ENCODE data around the gene EPG5.
"Not testable (repeated sequence)": the region's sequence is repeated elsewhere in the genome, so short reads cannot be mapped to it uniquely, and the experiment has no call there.

The EPG5 gene

DNA sequence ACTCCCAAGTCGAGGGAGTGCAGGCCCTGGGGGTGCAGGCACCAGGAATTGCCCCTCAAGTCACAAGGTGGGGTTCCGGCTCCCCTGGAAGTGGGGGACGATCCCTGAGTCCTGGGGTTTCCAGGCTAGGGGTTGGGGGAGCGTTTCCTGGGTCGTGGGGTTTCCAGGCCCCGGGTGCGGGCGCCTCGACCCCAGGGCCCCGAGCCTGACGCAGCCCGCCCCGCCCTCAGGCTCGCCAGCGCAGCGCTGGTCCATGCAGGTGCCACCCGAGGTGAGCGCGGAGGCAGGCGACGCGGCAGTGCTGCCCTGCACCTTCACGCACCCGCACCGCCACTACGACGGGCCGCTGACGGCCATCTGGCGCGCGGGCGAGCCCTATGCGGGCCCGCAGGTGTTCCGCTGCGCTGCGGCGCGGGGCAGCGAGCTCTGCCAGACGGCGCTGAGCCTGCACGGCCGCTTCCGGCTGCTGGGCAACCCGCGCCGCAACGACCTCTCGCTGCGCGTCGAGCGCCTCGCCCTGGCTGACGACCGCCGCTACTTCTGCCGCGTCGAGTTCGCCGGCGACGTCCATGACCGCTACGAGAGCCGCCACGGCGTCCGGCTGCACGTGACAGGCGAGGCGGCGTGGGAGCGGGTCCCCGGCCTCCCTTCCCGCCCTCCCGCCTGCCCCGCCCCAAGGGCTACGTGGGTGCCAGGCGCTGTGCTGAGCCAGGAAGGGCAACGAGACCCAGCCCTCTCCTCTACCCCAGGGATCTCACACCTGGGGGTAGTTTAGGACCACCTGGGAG is 129.7 kb downstream of the EPG5 start:
- DNase-seq (ENCODE audit: low spot score) = no peak

DNA sequence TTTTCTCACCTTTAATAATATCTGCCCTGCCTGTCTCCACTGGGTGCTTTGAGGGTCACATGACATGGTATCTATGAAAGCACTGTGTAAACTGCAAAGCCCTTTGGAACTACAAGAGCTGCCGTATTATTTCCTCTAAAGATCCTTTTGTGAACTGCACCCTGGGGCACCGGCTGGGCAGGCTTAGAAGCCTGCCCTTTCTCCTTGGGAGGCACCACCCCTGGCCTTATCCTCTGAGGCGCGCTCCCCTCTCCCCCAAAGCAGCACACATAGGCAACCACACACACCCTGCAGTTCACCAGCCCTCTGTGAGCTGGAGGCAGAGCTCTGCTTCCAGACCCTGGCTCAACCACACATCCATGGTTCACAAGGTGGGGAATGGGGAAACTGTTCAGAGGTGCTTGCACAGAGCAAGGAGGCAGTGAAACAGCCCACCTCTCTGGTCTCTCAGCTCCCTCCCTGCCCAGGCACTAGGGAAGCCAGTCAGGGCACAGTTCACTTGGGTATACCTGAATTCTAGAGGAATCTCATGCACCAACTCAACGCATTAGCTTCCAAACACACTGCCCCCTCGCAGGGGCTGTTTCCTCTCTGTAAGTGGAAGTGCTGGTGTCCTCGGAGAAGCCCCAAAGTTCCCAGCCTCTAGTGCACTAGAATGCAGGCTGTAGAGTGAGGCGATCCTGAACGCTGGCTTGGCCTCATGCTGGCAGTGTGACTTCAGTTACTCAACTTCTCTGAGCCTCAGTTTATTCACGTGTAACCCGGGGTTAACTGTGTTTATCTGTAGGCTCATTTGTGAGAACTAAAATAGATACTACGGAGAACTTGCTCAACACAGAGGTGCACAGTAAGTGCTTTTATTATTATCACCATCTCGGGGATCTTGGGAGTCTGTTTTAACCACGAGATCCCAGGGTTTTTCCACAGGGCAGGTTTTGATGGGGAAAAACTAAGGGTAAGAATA is 130.6 kb downstream of the EPG5 start:
- no peak for DNase-seq (ENCODE audit: low spot score)

DNA sequence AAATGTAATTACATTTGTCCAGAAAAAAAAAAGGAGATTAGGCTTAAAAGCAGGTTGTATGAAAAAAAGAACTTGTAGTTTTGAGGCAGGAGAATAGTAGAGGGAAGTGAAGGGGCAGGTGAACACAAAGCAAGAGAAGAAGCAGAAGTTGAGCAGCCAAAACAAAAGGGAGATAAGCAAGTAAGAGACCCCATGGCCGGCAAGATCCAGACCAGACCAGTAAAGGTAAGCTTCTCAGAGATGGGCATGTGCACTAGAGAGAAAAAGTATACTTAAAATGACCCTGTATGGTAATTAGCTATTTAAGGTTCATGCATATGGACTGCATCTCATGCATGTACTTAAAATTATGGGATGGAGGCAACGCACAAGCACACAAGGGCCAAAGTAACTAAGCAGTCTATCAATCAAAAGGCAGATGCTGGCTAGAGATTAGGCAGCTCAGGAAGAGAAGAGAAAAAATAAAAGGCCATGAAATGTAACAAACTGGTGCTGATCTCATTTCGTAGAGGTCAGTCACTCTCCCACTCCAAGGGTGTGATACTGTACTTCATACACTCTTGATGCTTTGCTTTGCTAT is 132.0 kb downstream of the EPG5 start:
- no peak for DNase-seq (ENCODE audit: low spot score)

DNA sequence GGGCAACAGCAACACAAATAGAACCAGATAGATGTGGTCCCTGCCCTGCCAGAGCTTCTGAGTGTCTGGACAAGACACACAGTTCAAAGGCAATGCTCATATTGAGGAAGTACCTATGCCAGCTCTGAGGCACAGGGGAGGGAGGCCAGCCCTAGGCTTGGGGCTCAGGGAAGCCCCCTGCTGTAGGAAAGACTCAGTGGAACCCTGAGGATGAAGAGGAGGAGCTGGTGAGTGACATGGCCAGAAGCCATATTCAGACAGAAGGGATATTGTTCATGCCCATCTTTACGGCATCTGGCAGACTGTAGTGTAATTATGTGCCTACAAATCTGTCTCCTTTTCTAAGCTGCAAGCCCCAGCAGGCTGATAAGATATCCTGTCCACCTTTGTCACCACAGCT is 132.8 kb downstream of the EPG5 start:
- DNase-seq (ENCODE audit: low spot score) = no peak

DNA sequence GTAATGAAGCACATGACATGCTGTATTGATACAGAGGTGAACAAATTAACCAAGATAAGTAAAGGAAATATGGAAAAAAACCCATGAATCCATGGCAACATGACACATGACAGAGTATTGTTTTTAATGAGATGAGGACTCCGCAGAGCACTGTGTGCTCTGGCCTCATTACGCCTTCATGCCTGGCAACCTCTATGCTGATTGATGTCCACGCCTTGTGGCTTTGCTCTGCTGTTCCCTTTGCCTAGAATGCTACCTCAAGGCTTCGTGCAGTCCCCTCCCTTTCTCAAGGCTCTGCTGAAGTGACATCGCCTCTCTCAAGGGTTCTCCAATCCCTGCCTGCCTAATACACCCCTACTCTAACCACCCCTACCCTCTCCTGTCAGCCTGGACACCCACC is 133.3 kb downstream of the EPG5 start:
- DNase-seq (ENCODE audit: low spot score) = no peak

DNA sequence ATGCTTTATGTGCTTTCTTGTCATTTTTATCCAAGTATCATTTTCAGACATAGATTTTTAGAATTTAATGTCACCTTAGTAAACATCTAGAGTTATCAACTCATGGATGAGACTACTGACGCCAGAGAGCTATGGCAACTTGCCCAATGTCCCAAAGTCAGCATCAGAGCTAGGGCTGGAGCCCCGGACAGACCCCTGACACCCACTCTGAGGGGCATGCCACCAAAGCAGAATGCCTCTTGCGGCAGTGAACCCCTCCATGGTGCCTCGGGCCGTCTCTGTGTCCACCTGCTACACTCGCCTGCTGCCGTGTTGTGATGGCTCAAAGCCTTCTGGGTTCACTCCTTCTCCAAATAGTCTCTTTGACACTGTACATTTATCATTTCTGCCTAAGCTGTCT is 136.2 kb downstream of the EPG5 start:
- DNase-seq (ENCODE audit: low spot score) = no peak

DNA sequence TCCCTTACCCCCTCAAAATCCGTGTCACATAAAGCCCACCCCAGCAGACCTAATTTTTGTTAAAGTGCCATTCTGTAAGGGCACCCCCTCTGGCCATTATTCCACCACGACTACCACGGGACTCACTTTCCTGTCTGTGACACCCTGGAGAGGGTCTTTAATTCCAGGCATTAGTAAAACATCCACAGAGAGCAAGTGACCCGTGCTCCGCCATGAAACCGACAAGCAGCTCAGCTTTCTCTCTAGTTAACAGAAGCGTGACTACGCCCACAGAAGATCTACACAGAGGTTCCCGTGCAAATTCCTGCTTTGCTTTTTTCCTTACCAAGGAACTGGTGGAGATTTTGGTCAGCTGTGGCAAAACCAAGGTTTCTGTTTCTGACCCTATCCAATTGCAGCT is 137.3 kb downstream of the EPG5 start:
- no peak for DNase-seq (ENCODE audit: low spot score)

DNA sequence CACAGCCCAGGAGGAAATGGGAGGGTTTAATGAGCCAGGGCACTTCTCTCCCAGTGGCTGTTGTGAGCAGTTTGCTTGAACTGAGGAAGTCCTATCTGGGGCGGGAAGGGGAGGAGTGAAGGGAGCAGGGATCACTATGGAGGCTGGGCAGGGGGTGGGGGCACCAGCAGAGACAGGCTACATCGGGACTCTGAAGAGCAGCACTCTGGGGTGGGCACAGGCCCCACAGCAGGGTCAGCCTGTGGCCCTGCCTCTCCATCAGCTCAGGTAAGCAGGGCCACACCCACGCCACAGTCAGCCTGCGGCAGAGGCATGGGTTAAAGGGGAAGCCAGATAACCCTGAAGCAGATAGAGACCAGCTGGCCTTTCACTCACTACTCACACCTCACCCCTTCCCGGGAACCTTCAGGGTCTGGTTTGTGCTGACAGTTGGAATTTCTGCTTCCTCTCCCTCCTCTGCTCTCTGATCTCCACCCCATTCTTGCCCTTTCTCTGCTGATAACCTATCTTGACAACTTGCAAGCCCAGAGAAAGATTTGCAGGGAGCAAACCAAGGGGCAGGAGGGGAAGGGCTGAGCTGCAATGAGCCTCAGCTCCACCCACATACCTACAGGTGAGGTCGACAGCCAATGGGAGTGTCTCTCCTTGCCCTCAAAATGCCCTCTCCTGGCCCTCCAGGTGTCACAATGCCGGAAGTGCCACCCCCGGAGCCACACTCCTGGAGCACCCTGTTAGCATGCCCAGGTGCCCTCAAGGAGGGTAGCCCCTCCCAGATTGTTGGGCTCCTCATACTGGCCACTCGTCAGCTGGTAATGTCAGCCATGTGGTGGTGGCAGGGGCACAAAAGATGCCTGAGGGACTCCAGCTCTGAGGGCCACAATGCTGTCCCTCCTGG is 138.0 kb downstream of the EPG5 start:
- DNase-seq (ENCODE audit: low spot score) = no peak

DNA sequence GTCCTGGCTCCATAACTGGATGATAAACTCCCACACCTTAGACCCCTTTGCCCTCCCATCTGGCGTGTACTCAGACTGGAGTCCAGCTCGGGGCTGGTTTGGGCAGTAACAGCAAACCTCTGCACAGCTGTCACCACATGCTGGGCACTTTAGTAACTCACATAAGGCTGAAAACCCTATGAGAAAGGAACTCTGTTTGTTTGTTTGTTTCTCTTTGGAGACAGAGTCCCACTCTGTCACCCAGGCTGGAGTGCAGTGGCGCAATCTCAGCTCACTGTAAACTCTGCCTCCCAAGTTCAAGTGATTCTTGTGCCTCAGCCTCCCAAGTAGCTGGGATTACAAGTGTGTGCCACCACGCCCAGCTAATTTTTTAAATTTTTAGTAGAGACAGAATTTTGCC is 140.4 kb downstream of the EPG5 start:
- DNase-seq (ENCODE audit: low spot score) = not testable (repeated sequence)

DNA sequence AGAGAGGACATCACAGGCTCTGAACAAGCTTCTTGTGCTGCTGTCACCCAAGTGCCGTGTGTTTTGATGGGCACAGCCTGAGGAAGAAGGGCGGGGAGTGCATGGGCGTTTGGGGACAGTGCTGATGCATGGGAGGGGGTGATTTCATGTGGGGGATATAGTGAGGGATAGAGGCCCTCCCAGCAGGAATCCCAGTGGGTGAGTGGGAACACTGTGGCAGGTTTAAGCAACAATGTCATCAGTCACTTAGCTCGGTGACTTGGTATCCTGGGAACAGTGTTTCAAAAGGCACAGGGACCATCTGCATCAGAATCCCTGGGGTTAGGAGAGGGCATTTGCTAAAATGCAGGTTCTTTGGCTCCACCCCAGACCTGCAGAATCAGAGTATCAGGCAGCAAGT is 141.0 kb downstream of the EPG5 start:
- no peak for DNase-seq (ENCODE audit: low spot score)

DNA sequence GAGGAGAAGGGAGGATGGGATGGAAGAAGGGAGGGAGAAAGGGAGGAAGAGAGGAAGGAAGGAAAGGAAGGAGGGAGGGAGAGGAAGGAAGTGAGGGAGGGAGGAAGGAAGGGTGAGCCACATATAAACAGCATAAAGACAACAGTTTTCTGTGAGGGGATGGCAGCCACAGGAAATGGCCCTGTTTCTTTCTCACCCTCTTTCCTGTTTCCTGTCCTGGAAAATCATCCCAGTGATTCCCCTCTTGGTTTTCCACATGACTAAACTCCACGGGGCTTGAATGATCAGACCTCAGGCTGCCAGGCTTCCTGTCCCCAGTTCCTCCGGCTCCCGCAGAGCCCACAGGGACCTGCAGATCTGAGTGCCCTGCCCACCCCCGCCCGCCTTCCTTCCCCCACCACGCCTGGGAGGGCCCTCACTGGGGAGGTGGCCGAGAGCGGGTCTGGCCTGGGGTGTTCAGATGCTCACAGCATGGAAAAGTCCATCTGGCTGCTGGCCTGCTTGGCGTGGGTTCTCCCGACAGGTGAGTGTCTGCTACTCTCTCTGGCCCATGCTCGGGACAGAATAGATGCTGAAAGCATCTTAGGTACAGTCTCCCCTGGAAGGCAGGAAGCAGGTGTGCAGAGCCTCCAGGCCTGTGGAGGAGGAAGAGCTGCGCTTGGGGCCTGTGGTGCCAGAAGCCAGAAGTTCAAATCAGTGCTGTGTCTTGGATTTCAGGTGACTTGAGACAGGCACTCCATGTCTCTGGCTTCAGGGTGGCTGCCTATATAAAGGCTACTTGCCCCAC is 141.7 kb downstream of the EPG5 start, which contains the start of gene SIGLEC15:
Gene SIGLEC15 (plus strand): TSS at position 418 of the 787 bp plus-strand sequence. CDS start 54 bp downstream, at position 472.
- no peak for DNase-seq (ENCODE audit: low spot score)

DNA sequence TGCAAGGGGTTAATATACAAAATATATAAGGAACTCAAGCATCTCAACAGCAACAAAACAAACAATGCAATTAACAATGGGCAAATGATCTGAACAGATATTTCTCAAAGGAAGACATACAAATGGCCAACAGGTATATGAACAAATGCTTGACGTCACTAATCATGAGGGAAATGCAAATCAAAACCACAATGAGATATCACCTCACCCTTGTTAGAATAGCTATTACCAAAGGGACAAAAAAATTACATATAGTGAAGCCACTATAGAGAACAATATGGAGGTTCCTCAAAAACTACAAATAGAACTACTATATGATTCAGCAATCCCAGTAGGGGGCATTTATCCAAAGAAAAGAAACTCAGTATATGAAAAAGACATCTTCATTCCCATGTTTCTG is 145.4 kb downstream of the EPG5 start:
- no peak for DNase-seq (ENCODE audit: low spot score)

DNA sequence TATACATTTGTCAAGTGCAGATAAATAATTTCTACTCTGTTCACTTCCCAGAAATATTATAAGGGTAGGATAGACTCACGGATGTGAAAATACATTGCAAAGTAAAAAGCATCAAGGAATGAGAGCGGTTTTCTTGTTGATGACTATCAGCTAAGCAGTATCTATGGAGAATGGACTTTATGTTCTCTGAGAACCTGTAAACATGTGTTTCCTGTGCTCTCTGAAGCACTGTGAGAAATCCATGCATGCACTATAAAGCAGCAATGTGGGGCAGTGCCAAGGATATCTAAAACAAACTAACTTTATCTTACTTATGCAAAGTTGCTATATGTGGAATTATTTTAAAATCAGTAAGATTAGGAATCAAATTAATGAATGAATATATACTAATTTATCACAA is 146.1 kb downstream of the EPG5 start:
- DNase-seq (ENCODE audit: low spot score) = no peak

DNA sequence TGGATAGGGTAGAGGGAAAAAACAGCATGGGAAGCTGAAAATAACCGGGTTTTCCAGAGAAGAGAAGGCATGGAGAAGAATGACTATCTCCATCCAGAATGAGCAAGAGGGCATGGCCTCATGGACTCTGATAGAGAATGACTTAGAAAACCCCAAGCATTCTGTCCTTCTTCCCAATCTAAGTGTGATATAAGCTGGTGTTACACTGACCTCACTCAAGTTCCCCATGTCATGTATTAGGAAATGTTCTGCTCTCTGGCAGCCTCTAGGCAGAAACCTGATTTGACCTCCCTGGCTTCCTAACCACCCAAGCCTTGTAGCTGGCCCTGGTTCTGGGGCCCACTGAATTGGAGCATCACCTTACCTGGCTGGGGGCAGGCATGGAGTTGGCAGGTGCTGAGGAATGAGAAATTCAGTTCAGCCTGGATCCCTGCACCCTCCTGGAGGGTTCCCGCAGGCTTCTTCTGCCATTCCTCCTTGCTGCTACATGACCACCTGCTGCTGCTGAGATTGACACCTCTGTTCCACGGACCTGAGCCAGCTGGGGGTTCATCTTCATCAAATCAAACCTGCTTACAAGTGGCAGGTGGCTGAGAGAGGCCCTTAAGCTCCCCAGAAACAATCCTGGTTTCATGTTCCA is 146.9 kb downstream of the EPG5 start:
- DNase-seq (ENCODE audit: low spot score) = no peak

DNA sequence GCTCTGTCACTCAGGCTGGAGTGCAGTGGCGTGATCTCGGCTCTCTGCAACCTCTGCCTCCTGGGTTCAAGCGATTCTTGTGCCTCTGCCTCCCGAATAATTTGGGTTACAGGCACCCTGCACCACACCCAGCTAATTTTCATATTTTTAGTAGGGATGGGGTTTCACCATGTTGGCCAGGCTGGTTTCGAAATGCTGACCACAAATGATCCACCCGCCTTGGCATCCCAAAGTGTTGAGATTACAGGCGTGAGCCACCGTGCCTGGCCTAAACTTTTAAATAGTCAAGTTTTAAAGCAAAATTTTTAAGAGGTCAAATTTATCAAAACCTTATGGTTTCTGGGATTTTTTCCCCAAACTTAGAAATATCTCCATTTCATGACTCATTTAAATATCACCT is 148.4 kb downstream of the EPG5 start:
- DNase-seq (ENCODE audit: low spot score) = not testable (repeated sequence)

DNA sequence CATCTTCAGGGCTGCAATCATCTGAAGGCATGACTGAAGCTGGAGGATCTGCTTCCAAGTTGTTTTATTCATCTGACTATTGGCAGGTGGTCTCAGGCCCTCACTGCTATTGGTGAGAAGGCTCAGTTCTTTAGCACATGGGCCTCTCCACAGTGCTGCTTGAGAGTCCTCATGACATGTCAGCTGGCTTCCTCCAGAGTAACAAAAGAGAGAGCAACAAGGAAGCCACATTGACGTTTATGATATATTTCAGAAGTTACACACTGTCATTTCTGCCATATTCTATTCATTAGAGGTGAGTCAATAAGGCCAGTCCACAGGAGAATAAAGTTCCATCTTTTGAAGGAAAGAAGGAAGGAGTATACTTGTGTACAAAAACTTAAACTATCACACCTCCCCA is 149.6 kb downstream of the EPG5 start:
- no peak for DNase-seq (ENCODE audit: low spot score)

DNA sequence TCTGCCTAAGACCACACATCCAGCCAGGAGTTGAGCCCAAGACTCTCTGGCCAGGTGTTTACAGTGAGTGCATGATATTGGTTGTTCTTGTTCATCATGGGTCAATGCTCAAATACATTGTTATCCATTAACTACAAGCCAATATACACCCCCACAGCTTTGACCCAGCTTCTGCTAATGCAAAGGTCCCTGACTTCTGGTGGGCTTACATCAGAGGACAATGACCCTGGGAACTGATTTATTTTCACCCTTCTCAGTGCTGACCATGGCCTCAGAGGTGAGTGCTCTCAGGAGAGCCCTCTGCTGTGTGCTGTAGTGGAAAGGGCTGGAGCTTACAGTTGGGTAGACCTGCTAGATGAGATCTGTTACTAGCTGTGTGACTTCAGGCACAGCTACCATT is 152.4 kb downstream of the EPG5 start:
- not testable (repeated sequence) for DNase-seq (ENCODE audit: low spot score)

DNA sequence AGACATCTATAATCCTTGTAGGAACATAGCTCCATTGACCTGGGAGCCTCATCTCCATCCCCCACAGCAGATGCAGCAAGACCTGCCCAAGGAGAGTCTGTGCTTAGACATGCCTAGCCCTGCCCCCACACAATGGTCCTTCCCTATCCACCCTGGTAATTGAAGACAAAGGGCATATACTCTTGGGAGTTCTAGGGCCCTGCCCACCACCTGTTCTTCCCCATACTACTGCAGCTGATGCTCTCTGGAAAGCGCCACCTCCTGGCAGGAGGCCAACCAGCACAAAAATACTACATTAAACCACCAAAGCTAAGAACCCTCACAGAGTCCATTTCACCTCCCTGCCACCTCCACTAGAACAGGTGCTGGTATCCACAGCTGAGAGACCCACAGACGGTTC is 160.0 kb downstream of the EPG5 start:
- DNase-seq (ENCODE audit: low spot score) = not testable (repeated sequence)

DNA sequence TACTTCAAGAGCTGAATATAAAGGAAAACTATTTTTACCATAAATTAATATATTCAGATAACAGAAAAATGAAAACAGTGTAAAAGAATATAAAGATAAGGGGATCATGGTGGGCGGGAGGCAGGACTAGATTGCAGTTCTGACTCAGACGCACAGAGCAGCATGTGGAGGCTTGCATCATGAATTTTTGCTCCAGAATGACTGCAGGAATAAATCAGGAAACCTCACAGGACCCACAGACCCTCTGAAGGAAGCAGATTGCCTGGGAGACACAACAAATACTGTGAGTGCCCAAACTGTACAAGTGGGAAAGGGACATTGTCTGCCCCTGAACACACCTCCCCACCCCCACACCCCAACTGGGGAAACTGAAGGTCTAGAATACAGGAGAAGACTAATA is 160.9 kb downstream of the EPG5 start:
- no peak for DNase-seq (ENCODE audit: low spot score)

DNA sequence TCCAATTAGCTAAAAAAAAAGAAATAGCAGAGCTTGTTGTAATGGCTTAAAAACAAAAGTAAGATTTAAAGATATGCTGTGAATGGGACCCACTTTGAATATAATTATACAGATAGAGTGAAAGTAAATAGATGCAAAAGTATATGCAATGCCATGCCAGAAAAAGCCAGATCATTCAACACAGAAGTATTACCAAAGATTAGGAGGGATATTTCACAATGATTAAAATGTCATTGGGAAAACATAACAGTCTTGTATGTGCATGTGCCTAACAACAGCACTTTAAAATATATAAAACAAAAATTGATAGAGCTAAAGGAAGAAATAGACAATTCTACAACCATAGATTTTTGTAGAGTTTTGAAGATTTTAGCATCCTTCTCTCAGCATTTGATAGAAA is 161.6 kb downstream of the EPG5 start:
- DNase-seq (ENCODE audit: low spot score) = no peak

Data from left forelimb (tissue), 1 donor.